ENCODE data around the gene NDUFAF2. TPM values are rescaled to one million over a fixed set of nuclear protein-coding genes. Genes with fewer than 3 reads are reported as not detected.

NDUFAF2 gene
- total RNA-seq, 4 donors from 2014 or later, result 28.0 to 38.2 (median 31.2) TPM

- H3K27me3 ChIP-seq, result no peaks in the 10 kb centered on the region
- TF ChIP-seq CTCF (IDR thresholded peaks at IDR 0.05) (no peak), POLR2A (IDR thresholded peaks at IDR 0.05) (no peak)
- H3K4me1 ChIP-seq, result peaks cover 0 to under 1% (median 0%) of the 10 kb centered on the region in 3 donors
- H3K36me3 ChIP-seq, result no peaks in the 10 kb centered on the region
- intact Hi-C loops (cut with DNase I), result no loop called here
- no peak overlapping the region for H3K4me3 ChIP-seq
- DNase-seq, result no peak
- no peaks in the 10 kb centered on the region for H3K9me3 ChIP-seq
- no peak overlapping the region for H3K27ac ChIP-seq
These were observed 203.5 kb downstream of the NDUFAF2 start for GRCh38 chr5:61148515-61148914.

GRCh38 chr5:61151893-61152292, 206.9 kb downstream of the NDUFAF2 start:
- Histone ChIP-seq H3K36me3 (peaks cover 0 to 17% (median 0%) of the 10 kb centered on the region in 3 donors), H3K9me3 (no peaks in the 10 kb centered on the region)
- WGBS, 2 donors, result 75 to 91% methylated on average over 2 of the region's 2 CpGs

DNA sequence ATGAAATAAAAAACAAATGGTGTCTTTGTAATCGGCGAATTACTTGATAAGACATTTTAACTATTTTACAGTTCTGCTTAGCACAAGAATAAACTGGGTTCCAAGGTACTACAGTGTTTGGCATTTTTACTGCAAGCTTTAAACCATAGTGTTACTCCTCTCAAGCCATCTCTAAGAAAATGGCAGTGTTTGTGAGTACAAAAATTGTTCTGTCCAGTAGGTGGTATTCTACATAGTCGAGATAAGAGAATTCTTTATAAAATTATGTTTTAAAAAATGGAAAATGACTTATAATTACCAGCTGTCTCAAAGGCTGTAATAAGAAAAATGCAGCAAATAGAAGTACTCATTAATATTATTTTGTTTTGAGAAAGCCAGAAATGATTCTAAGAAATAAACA, 214.1 kb downstream of the NDUFAF2 start:
- DNase-seq, result no peak
- TF ChIP-seq POLR2A (IDR thresholded peaks at IDR 0.05), result no peak
- no peak for TF ChIP-seq CTCF (IDR thresholded peaks at IDR 0.05)
- H3K27me3 ChIP-seq, result no peaks in the 10 kb centered on the region
- H3K27ac ChIP-seq, result no peak overlapping the region
- 84 to 87% methylated on average over 3 of the region's 3 CpGs for WGBS, 2 donors
- peaks cover 0 to 57% (median 5%) of the 10 kb centered on the region in 3 donors for H3K36me3 ChIP-seq
- intact Hi-C loops (cut with DNase I), result no loop called here
- peaks cover 4 to 39% (median 13%) of the 10 kb centered on the region in 3 donors for H3K4me1 ChIP-seq
- H3K4me3 ChIP-seq, result no peak overlapping the region
- H3K9me3 ChIP-seq, result no peaks in the 10 kb centered on the region

More at GRCh38 chr5:61151893-61152292, 206.9 kb downstream of the NDUFAF2 start:
- Histone ChIP-seq H3K27ac (no peak overlapping the region), H3K4me1 (no peaks in the 10 kb centered on the region), H3K4me3 (no peak overlapping the region), H3K27me3 (no peaks in the 10 kb centered on the region)
- TF ChIP-seq POLR2A (IDR thresholded peaks at IDR 0.05) (no peak), CTCF (IDR thresholded peaks at IDR 0.05) (no peak)
- no peak for DNase-seq
- intact Hi-C loops (cut with DNase I), result no loop called here

GRCh38 chr5:61159836-61160235, 214.8 kb downstream of the NDUFAF2 start:
- H3K9me3 ChIP-seq, result no peaks in the 10 kb centered on the region
- DNase-seq, result no peak
- H3K27ac ChIP-seq, result no peak overlapping the region
- H3K4me1 ChIP-seq, result peaks cover 4 to 40% (median 13%) of the 10 kb centered on the region in 3 donors
- no peaks in the 10 kb centered on the region for H3K27me3 ChIP-seq
- peaks cover 0 to 57% (median 5%) of the 10 kb centered on the region in 3 donors for H3K36me3 ChIP-seq
- H3K4me3 ChIP-seq, result no peak overlapping the region
- WGBS, 2 donors, result 40 to 55% methylated on average over 4 of the region's 4 CpGs
- intact Hi-C loops (cut with DNase I), result loop anchor here (5.0 kb wide), 1 partner anchor 172 kb away; the partner anchor contains the start of gene ZSWIM6
- TF ChIP-seq CTCF (IDR thresholded peaks at IDR 0.05), result no peak
- no peak for TF ChIP-seq POLR2A (IDR thresholded peaks at IDR 0.05)

DNA sequence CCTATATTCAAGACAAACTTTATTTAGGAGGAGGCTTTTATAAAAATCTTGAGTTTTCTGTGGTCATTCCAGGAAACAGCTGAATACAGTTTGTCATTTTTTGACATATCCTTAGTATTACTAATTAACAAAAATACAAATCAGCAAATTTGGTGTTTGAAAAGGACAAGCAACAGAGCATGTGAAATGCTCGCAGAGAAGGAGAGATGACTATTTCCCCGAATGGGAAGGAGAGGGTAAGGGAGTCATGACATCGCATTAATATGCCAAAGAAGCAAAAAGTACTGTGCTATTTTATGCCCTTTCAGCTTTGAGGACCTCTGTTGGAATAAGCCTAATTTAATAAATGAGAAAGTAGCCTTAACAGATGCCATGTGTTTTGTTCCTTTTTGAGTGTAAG, 215.5 kb downstream of the NDUFAF2 start:
- 81 to 83% methylated on average over 3 of the region's 3 CpGs for WGBS, 2 donors
- no peaks in the 10 kb centered on the region for H3K27me3 ChIP-seq
- DNase-seq, result no peak
- H3K9me3 ChIP-seq, result no peaks in the 10 kb centered on the region
- no peak overlapping the region for H3K4me3 ChIP-seq
- intact Hi-C loops (cut with DNase I), result loop anchor here (5.0 kb wide), 1 partner anchor 172 kb away; the partner anchor contains the start of gene ZSWIM6
- H3K27ac ChIP-seq, result peak overlapping the region in 1 of 4 donors; percentile 10
- H3K36me3 ChIP-seq, result peaks cover 0 to 52% (median 5%) of the 10 kb centered on the region in 3 donors
- peaks cover 4 to 45% (median 13%) of the 10 kb centered on the region in 3 donors for H3K4me1 ChIP-seq
- TF ChIP-seq CTCF (IDR thresholded peaks at IDR 0.05), result no peak
- no peak for TF ChIP-seq POLR2A (IDR thresholded peaks at IDR 0.05)

Data from esophagus squamous epithelium (tissue), 5 donors.